NCI-H2196 treated with DMSO at 0.1 percent for 48 hours (cell line): ENCODE data around the gene SAP130.

Experiments used
- DNase-seq: peaks from one replicate; lab custom pipeline; 2025; ENCODE audit not compliant: unreplicated experiment; lab: John Stamatoyannopoulos, UW

Gene SAP130

GRCh38 chr2:128027801-128028667 lies at the start of gene SAP130:
SAP130 (minus strand) TSS chr2:128028059; CDS start chr2:128026292, 1,767 bp downstream.
- peak; percentile 95 for DNase-seq

DNA sequence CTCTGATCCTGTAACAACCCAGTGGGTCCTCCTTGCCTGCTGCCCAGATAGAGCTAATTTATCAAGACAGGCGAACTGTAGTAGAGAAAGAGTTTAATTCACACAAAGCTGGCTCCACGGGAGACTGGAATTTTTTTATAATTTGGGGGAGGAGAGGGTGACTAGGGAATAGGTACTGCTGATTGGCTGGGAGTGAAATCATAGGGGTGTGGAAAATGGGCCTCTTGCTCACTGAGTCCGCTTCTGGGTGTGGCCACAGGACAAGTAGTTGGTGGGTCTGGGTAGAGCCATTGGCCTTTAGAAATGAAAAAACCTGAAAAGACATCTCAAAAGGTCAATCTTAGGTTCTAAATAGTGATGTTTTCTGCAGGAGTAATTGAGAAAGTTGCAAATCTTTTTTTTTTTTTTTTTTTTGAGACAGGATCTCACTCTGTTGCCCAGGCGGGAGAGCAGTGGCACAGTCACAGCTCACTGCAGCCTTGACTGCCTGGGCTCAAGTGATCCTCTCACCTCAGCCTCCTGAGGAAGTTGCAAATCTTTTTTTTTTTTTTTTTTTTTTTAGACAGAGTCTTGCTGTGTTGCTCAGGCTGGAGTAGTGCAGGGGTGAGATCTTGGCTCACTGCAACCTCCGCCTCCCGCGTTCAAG lies 48.7 kb upstream of the SAP130 start:
- DNase-seq: no peak

GRCh38 chr2:128073278-128073677 lies 45.4 kb upstream of the SAP130 start:
- no peak for DNase-seq

DNA sequence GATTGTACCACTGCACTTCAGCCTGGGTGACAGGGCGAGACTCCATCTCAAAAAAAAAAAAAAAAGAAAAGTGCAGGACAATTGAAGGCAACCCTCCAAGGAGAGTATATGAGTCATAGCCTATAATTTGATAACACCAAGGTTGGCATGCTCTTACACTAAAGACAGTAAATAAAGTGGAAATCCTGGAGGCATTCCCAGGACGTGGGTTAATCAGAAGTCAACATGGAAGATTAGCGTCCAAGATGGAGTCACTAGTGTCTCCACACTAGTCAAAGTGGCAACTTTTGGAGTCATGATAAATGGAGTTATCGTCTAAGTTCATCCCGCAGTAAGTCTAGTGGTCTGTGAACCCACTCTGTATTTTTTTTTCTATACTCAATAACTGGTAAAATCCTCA lies 41.9 kb upstream of the SAP130 start:
- DNase-seq: no peak

- no peak for DNase-seq
These were observed 36.5 kb upstream of the SAP130 start for GRCh38 chr2:128064353-128064752.

DNA sequence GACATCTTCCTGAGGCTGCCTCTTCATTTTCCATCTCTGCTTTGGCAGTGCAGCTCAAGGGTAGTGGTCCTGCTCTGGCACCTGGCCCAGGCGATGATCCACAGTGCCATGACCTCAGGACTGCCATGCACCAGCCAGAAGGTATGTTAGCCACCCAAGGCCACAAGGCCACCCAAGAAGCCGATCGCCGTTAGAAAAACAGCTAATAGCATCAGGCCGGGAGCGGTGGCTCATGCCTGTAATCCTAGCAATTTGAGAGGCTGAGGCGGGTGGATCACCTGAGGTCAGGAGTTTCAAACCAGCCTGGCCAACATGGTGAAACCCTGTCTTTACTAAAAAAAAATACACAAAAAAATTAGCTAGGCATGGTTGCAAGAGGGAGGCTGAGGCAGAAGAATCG lies 34.7 kb upstream of the SAP130 start:
- DNase-seq: no peak

GRCh38 chr2:128058114-128058513 lies 30.3 kb upstream of the SAP130 start:
- DNase-seq: no peak

- DNase-seq: no peak
These were observed 29.5 kb upstream of the SAP130 start for GRCh38 chr2:128057334-128057733.

DNA sequence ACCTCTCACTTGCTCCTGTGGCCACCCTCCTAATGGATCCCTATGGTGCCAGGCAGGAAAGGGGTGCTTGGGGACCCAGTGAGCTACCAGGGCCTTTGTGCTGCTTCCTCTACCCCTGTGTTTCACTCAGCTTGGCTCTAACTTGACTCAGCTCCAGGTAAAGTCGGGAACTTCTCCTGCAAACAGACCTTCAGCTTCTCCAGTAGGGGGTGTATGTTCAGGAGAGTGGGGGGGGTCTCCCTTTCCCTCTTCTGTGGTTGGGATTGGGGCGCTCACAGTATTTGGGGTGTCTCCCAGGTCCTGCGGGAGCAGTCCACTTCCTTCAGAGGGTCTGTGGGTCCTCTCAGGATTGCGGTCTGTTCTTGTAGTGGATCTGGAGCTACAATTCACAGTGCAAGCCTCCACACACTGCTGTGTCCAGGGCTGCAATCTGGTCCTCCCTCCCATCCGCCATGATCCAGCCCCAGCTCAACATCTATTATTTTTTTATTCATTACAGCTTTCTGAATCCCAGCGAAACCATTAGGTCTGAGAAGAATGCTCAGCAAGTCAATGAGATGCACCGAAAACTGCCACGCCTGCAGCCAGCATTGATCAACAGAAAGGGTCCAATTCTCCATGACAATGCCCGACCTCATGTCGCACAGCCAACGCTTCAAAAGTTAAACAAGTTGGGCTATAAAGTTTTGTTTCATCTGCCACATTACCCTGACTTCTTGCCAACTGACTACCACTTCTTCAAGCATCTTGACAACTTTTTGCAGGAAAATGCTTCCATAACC lies 26.4 kb upstream of the SAP130 start:
- DNase-seq: no peak

- no peak for DNase-seq
These were observed 25.5 kb upstream of the SAP130 start for GRCh38 chr2:128053331-128053730.

GRCh38 chr2:128043041-128043440 lies 15.2 kb upstream of the SAP130 start:
- no peak for DNase-seq

DNA sequence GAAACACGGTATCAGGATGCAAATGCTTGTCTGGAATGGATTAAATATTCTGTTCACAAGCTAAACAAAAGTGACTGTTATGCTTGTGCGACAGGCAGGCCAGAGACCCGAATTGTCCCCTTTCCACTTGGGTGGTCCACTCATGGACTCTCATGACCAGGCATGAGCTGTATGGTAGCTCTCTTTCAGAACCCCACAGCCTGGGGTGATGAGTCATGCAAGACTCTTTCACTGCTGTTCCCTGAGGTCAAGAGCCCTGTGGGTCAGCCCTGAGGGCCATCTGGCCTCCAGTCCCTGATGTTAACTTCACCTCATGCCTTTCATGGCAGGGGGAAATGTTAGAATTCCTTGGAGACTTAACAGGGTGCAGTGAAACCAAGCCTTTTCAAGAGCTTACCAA lies 13.7 kb upstream of the SAP130 start:
- DNase-seq: no peak

DNA sequence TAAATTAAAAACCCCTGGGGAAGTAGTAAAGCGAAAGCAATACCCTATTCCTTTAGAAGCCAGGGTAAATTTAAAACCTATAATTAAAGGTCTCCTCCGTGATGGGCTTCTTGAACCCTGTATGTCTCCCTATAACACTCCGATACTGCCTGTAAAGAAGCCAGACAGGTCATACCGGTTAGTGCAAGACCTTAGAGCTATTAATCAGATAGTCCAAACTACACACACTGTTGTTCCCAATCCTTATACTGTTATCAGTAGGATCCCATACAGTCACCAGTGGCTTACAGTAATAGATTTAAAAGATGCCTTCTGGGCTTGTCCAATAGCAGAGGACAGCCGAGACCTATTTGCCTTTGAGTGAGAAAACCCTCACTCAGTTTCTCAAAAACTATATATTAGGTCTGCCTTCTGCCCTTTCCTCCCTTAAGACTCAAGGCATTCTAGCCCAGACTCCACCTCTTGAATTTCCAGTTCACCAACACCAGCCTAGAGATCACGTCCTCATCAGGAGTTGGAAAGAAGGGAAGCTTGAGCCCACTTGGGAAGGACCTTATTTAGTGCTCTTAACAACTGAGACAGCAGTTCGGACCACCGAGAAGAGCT lies 12.4 kb upstream of the SAP130 start:
- DNase-seq: no peak

- no peak for DNase-seq
These were observed 11.7 kb upstream of the SAP130 start for GRCh38 chr2:128039535-128039934.

- no peak for DNase-seq
These were observed 10.6 kb upstream of the SAP130 start for GRCh38 chr2:128038411-128038810.

GRCh38 chr2:128037649-128038048 lies 9.8 kb upstream of the SAP130 start:
- DNase-seq: no peak

DNA sequence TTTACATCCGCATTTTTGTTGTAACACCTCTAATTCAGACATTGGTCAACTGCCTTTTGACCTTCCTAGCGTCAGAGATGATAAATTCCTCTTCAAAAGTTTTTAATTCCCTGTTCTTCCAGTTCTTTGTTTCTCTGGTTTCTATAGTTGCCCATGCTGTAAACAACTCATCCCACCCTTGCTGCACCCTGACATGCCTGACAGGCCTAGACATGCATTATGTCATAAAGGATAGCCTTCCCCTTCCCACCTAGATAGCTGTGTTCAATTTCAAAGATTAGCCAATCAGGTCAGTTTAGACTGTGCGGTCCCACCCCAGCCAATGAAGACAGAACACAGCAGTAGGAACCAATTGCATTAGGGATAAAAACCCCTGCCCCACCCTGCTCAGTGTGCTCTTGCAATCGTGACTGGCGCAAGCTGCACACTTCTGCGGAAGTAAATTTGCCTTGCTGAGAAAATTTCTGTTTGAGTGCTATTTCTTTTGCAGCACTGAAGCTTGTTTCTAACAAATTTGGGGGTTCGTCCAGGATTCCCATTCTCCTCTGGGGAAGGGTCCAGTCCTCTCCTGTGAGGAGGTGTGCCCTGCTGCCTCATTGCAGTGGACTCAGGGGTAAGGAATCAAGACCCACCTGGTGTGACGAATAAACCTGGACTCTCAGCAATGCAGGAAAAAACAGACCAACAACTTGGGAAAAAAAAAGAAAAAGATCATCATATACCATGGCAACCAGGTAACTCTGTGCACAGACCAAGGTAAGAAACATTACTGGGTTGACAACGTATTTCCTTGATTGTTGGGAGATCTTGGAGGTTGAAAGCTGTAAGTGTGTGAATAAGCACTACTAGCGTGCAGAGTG lies 9.1 kb upstream of the SAP130 start:
- no peak for DNase-seq

DNA sequence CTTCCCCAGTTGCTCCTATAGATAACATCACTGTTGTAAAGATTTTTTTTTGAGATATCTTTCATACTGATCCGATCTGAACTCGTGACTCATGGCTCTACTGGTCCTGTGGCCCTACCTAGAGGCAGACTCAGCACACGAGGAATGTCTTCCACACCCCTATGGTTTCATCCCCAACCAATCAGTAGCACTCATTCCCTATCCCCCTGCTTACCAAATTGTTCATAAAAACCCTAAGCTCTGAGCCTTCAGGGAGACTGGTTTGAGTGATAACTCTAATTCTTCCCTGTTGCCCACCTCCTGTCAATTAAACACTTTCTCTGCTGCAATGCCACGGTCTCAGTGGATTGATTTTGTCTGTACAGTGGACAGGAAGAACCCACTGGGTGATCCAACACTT lies 4.2 kb upstream of the SAP130 start:
- no peak for DNase-seq

GRCh38 chr2:128028668-128029054 lies 802 bp upstream of the SAP130 start:
- DNase-seq: no peak

DNA sequence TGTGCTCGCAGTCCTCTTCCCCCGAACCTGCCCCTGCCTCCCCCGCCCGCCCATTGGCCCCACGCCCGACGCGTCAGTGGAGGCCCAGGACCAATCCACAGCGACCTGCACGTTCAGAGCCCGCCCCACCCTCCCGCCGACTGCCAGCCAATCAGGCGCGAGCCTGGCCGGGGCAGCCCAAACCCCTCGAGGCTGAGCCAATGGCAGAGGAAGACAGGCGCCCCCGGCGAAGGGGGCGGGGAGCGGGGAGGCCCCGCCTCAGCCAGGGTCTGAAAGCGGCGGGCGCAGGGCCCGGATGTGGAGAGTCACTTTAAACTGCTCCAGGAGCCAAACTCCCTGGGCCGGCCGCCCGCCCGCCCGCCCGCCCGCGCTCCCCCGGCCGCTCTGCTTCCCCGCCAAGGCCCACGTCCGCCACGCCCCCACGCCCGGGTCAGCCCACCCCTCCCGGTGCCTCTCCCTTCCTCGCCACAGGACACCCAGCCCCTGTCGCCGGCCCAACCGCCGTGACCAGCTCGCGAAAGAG lies 520 bp downstream of the SAP130 start:
- DNase-seq: peak; percentile 97
